H1 (cell line): ENCODE results near the gene ABCC11.

ENCODE experiments used
- CHD2 ChIP-seq: IDR thresholded peaks from 2 replicates; pipeline ENCODE4 v1.6.1; 2012; ENCODE audit warnings: low read length, improper control_type of control experiment
- CTCF ChIP-seq, 3 experiments: IDR thresholded peaks; 1 replicate in 2 of 3; 2 replicates in 1 of 3; pipeline versions ENCODE4 v1.5.1 to v1.6.1; 2011; ENCODE audit warnings: low read length in 3 of 3, mild to moderate bottlenecking in 3 of 3, inconsistent platforms in 2 of 3, low read depth in 1 of 3, moderate library complexity in 1 of 3; ENCODE audit not compliant: insufficient read depth in 1 of 3; ENCODE audit errors: control extremely low read depth in 1 of 3
- RFX5 ChIP-seq: IDR thresholded peaks from 2 replicates; pipeline ENCODE4 v1.6.1; 2011; ENCODE audit warnings: low read depth, low read length, improper control_type of control experiment, borderline replicate concordance
- RNF2 ChIP-seq: fragments of 200-900, 300-1000 bp; sonication (generic); IDR thresholded peaks from 2 replicates; pipeline ENCODE4 v1.7.1; 2016; ENCODE audit warnings: borderline replicate concordance, low read depth, mild to moderate bottlenecking, antibody characterized with exemption, low read length; ENCODE audit not compliant: poor library complexity, severe bottlenecking; ENCODE audit errors: missing control alignments
- SP1 ChIP-seq: IDR thresholded peaks from 2 replicates; pipeline ENCODE4 v1.6.1; 2011; ENCODE audit warnings: low read depth, low read length
- TEAD4 ChIP-seq: IDR thresholded peaks from 2 replicates; pipeline ENCODE4 v1.6.1; 2012; ENCODE audit warnings: low read depth, low read length, inconsistent platforms, mixed read lengths

GRCh38 chr16:48220891-48221290 lies 26.4 kb downstream of the ABCC11 start:
- TF ChIP-seq CTCF (IDR thresholded peaks at IDR 0.05; ENCODE audit: control extremely low read depth in 1 of 3, insufficient read depth in 1 of 3, low read depth in 1 of 3, low read length in 3 of 3) (no peak), RFX5 (no peak), TEAD4 (no peak), SP1 (no peak), RNF2 (no peak), CHD2 (no peak)
